Parathyroid adenoma (tissue), 2 donors: ENCODE data around the gene HECW1.

Experiments
- H2AFZ ChIP-seq: fragments of 300-600 bp; sonication (generic); one replicate; pipeline ENCODE4 v1.7.0; 2017; ENCODE audit warnings: antibody characterized with exemption, mild to moderate bottlenecking
- H3K27ac ChIP-seq: fragments of 300-600 bp; sonication (generic); one replicate; pipeline ENCODE4 v1.7.0; 2017
- H3K27me3 ChIP-seq: fragments of 300-600 bp; sonication (generic); one replicate; pipeline ENCODE4 v1.7.0; 2017; ENCODE audit warnings: low read length; ENCODE audit not compliant: control insufficient read depth, insufficient read depth
- H3K36me3 ChIP-seq: fragments of 300-600 bp; sonication (generic); one replicate; pipeline ENCODE4 v1.7.0; 2017; ENCODE audit warnings: low read length; ENCODE audit not compliant: control insufficient read depth, insufficient read depth
- H3K4me1 ChIP-seq: fragments of 300-600 bp; sonication (generic); one replicate; pipeline ENCODE4 v1.7.0; 2017; ENCODE audit warnings: control low read depth
- H3K4me2 ChIP-seq: fragments of 300-600 bp; sonication (generic); one replicate; pipeline ENCODE4 v1.7.0; 2017; ENCODE audit warnings: low read length
- H3K4me3 ChIP-seq: fragments of 300-600 bp; sonication (generic); one replicate; pipeline ENCODE4 v1.7.0; 2017; ENCODE audit warnings: low read depth, low read length
- H3K79me2 ChIP-seq: fragments of 300-600 bp; sonication (generic); one replicate; pipeline ENCODE4 v1.7.0; 2017; ENCODE audit warnings: control low read depth
- H3K9ac ChIP-seq: fragments of 300-600 bp; sonication (generic); one replicate; pipeline ENCODE4 v1.7.0; 2017; ENCODE audit warnings: mild to moderate bottlenecking
- H3K9me3 ChIP-seq: fragments of 300-600 bp; sonication (generic); one replicate; pipeline ENCODE4 v1.7.0; 2017; ENCODE audit warnings: low read length; ENCODE audit not compliant: control insufficient read depth
- TF ChIP-seq, protein P1 (sequence below): fragments of 300-600 bp; sonication (generic); IDR thresholded peaks from one replicate; pipeline ENCODE4 v1.7.0; 2017; ENCODE audit warnings: antibody characterized with exemption, mild to moderate bottlenecking
- donor health status: primary hyperparathyroidism.

The HECW1 gene

DNA sequence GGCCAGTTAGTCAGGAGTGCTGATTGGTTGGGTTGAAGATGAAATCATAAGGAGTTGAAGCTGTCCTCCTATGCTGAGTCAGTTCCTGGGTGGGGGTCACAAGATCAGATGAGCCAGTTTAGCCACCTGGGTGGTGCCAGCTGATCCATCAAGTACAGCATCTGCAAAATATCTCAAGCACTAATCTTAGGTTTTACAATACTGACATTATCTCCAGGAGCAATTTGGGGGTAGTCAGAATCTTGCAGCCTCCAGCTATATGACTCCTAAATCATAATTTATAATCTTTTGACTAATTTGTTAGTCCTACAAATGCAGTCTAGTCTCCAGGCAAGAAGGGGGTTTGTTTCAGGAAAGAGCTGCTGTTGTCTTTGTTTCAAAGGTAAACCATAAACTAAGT, 286.4 kb downstream of the HECW1 start:
- Histone ChIP-seq H3K4me3 (no peak overlapping the region), H3K27ac (no peak overlapping the region), H3K9me3 (no peaks in the 10 kb centered on the region), H3K79me2 (no peaks in the 10 kb centered on the region), H3K4me2 (no peak overlapping the region), H3K9ac (no peak overlapping the region), H3K36me3 (no peaks in the 10 kb centered on the region), H3K27me3 (no peaks in the 10 kb centered on the region), H2AFZ (no peak overlapping the region), H3K4me1 (no peaks in the 10 kb centered on the region)
- TF ChIP-seq, protein P1, sequence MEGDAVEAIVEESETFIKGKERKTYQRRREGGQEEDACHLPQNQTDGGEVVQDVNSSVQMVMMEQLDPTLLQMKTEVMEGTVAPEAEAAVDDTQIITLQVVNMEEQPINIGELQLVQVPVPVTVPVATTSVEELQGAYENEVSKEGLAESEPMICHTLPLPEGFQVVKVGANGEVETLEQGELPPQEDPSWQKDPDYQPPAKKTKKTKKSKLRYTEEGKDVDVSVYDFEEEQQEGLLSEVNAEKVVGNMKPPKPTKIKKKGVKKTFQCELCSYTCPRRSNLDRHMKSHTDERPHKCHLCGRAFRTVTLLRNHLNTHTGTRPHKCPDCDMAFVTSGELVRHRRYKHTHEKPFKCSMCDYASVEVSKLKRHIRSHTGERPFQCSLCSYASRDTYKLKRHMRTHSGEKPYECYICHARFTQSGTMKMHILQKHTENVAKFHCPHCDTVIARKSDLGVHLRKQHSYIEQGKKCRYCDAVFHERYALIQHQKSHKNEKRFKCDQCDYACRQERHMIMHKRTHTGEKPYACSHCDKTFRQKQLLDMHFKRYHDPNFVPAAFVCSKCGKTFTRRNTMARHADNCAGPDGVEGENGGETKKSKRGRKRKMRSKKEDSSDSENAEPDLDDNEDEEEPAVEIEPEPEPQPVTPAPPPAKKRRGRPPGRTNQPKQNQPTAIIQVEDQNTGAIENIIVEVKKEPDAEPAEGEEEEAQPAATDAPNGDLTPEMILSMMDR: no peak

DNA sequence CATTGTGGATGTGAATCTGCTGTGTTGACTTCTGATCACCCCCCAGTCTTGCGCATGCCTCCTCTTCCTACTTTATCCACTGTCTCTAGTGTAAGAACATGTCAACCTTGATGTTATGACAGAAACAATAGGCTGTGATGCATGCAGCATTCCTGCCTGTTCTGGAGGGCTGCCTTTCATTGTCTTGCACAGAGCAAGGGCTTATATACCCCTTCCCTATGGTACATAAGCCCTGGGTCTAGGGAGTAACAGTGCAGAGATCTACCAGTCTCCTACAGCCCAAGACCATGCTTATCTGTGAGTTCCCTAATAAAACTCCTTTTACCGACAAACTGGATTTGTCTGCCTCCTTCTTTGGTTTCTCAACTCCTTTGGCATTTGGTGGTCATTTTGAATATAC, 293.5 kb downstream of the HECW1 start:
- Histone ChIP-seq H3K4me1 (no peaks in the 10 kb centered on the region), H3K36me3 (no peaks in the 10 kb centered on the region), H3K79me2 (no peaks in the 10 kb centered on the region), H2AFZ (no peak overlapping the region), H3K4me2 (no peak overlapping the region), H3K27me3 (no peaks in the 10 kb centered on the region), H3K4me3 (no peak overlapping the region), H3K27ac (no peak overlapping the region), H3K9ac (no peak overlapping the region), H3K9me3 (no peaks in the 10 kb centered on the region)
- TF ChIP-seq, protein P1: no peak

DNA sequence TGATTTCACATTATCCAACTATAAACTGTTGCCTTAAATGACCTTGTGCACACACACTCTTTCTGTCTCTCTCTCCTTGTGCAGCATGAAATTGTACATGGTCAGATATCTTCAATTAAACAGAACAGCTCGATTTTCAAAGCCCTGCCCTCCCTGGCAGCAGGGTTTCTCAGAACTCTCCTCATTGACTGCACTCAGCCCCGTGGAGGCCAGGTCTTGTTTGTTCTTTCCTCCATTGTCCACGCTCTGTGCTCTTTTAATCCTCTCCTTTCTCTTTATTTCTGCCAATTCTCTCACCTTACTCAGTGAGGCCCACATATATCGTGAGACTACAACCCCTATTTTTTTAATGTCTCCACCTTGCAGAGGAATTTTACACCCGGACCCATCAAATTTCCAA, 294.5 kb downstream of the HECW1 start:
- Histone ChIP-seq H3K9me3 (no peaks in the 10 kb centered on the region), H3K79me2 (no peaks in the 10 kb centered on the region), H3K4me2 (no peak overlapping the region), H3K4me3 (no peak overlapping the region), H3K27ac (no peak overlapping the region), H2AFZ (no peak overlapping the region), H3K9ac (no peak overlapping the region), H3K27me3 (no peaks in the 10 kb centered on the region), H3K4me1 (no peaks in the 10 kb centered on the region), H3K36me3 (no peaks in the 10 kb centered on the region)
- TF ChIP-seq, protein P1: no peak

DNA sequence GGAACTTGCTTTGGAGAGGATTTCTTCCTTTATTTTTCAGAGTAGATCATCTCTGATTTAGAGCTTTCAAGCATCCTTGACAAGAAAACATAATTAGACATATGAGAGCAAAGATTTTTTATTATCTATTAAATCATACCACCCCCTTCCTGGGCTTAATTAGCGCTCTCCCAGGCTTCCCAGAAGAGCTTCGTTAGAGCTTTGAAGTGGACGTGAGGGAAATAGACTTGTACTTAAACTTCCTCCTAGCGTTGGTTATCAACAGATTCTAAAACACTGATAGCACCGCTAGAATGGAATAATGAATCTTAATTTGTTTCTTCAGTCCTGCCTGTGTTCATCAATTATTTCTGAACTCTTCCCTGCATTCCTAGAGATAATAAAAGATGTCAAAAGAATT, 296.5 kb downstream of the HECW1 start:
- Histone ChIP-seq H3K36me3 (no peaks in the 10 kb centered on the region), H3K9me3 (no peaks in the 10 kb centered on the region), H3K27ac (no peak overlapping the region), H3K4me2 (no peak overlapping the region), H3K4me1 (no peaks in the 10 kb centered on the region), H3K79me2 (no peaks in the 10 kb centered on the region), H3K27me3 (no peaks in the 10 kb centered on the region), H3K9ac (no peak overlapping the region), H2AFZ (no peak overlapping the region), H3K4me3 (no peak overlapping the region)
- TF ChIP-seq, protein P1: no peak

DNA sequence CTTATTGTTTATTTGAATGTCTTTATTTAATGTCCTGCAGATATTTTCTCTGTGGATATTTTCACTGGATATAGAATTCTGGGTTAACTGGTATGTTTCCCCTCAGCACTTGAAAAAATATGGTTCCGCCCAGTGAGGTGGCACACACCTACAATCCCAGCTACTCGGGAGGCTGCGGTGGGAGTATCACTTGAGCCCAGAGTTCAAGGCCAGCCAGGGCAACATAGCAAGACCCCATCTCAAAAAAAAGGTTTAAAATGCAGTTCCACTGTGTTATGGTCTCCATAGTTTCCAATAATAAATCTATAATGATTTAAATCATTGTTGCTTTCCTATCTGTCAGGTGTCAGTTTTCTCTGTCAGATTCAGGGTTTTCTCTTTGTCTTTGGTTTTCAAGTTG, 305.0 kb downstream of the HECW1 start:
- H3K36me3 ChIP-seq: no peaks in the 10 kb centered on the region
- TF ChIP-seq, protein P1: no peak
- H3K4me1 ChIP-seq: no peaks in the 10 kb centered on the region
- H3K9me3 ChIP-seq: no peaks in the 10 kb centered on the region
- no peaks in the 10 kb centered on the region for H3K27me3 ChIP-seq
- H2AFZ ChIP-seq: no peak overlapping the region
- H3K9ac ChIP-seq: no peak overlapping the region
- no peak overlapping the region for H3K4me3 ChIP-seq
- no peak overlapping the region for H3K4me2 ChIP-seq
- no peak overlapping the region for H3K27ac ChIP-seq
- no peaks in the 10 kb centered on the region for H3K79me2 ChIP-seq
